Mucosa of descending colon (tissue), 3 donors: ENCODE measurements around the gene TCERG1L. TPM values are rescaled to one million over a fixed set of nuclear protein-coding genes. Genes with fewer than 3 reads are reported as not detected.

Experiments used
- ATAC-seq: fragments of 200-7000 bp; cut with Tn5 transposase; one replicate; pipeline ENCODE4 v1.9.1; 2020; ENCODE audit warnings: mild to moderate bottlenecking, moderate library complexity
- DNase-seq, 3 donors: peaks; one replicate each; pipeline ENCODE4 v3.0.0-alpha.2; 2020
- H3K36me3 ChIP-seq: fragments of 200-600 bp; one replicate; pipeline ENCODE4 v1.8.0; 2021; ENCODE audit warnings: low read depth, mild to moderate bottlenecking
- H3K4me1 ChIP-seq: fragments of 200-600 bp; one replicate; pipeline ENCODE4 v1.8.0; 2021; ENCODE audit warnings: low read depth, mild to moderate bottlenecking
- H3K4me3 ChIP-seq: fragments of 200-600 bp; one replicate; pipeline ENCODE4 v1.8.0; 2021; ENCODE audit warnings: mild to moderate bottlenecking
- H3K9me3 ChIP-seq: fragments of 200-600 bp; one replicate; pipeline ENCODE4 v1.8.0; 2021; ENCODE audit warnings: mild to moderate bottlenecking
- CTCF ChIP-seq: fragments of 200-600 bp; IDR thresholded peaks from one replicate; pipeline ENCODE4 v1.8.0; 2022; ENCODE audit warnings: antibody characterized with exemption, mild to moderate bottlenecking
- intact Hi-C, 2 donors: fragments of 100-400 bp; cut with DNase I in 1 of 2; cut with micrococcal nuclease in 1 of 2; formaldehyde crosslinking; loops; one replicate each; pipeline versions ENCODE4 v1.11.0 to v1.11.1; 2022; cut with DNase I, micrococcal nuclease
- total RNA-seq, 3 donors: library from RNA; stranded (reverse); fragmentation: NEBNext Ultra II Directional in 2 of 3; extraction: Animal tissue kit (Norgen Biotek cat#: 25700) in 2 of 3; gene quantifications; one replicate each; pipeline versions ENCODE4 v1.2.1 to v1.2.4, GENCODE V29; 2021 to 2023
- donor health status: DM: no; HTN: no; CAD: no; lungs with moderate emphysema.
- donor health status: DM: no; HTN: no; CAD: no.
- donor health status: DM: no; HTN: yes; CAD: no.

Gene TCERG1L
- total RNA-seq, 3 donors from 2014 or later, result not detected

GRCh38 chr10:131086511-131086910 is 225.0 kb downstream of the TCERG1L start:
- no peaks in the 10 kb centered on the region for H3K4me1 ChIP-seq
- no peak for ATAC-seq
- TF ChIP-seq CTCF, result no peak
- no peak overlapping the region for H3K4me3 ChIP-seq
- DNase-seq, result no peak
- no peaks in the 10 kb centered on the region for H3K9me3 ChIP-seq
- H3K36me3 ChIP-seq, result no peaks in the 10 kb centered on the region
- intact Hi-C loops, result no loop called here

- Histone ChIP-seq H3K4me1 (no peaks in the 10 kb centered on the region), H3K9me3 (peaks cover under 1% of the 10 kb centered on the region), H3K36me3 (no peaks in the 10 kb centered on the region), H3K4me3 (no peak overlapping the region)
- DNase-seq (no peak), ATAC-seq (no peak)
- no peak for TF ChIP-seq CTCF
- intact Hi-C loops, result no loop called here
Measured at GRCh38 chr10:131086094-131086493, 225.4 kb downstream of the TCERG1L start.

GRCh38 chr10:131085091-131085860 is 226.2 kb downstream of the TCERG1L start:
- Histone ChIP-seq H3K4me1 (no peaks in the 10 kb centered on the region), H3K36me3 (no peaks in the 10 kb centered on the region), H3K4me3 (no peak overlapping the region), H3K9me3 (peaks cover 3% of the 10 kb centered on the region)
- no peak for TF ChIP-seq CTCF
- no peak for DNase-seq
- no peak for ATAC-seq
- intact Hi-C loops, result no loop called here

- intact Hi-C loops, result no loop called here
- no peak for TF ChIP-seq CTCF
- DNase-seq (no peak), ATAC-seq (no peak)
- no peak overlapping the region for H3K4me3 ChIP-seq
- no peaks in the 10 kb centered on the region for H3K36me3 ChIP-seq
- H3K9me3 ChIP-seq, result peaks cover 3% of the 10 kb centered on the region
- H3K4me1 ChIP-seq, result no peaks in the 10 kb centered on the region
Measured at GRCh38 chr10:131084791-131085090, 226.8 kb downstream of the TCERG1L start.

- Histone ChIP-seq H3K4me3 (no peak overlapping the region), H3K4me1 (no peaks in the 10 kb centered on the region), H3K9me3 (peaks cover 3% of the 10 kb centered on the region), H3K36me3 (no peaks in the 10 kb centered on the region)
- TF ChIP-seq CTCF, result no peak
- intact Hi-C loops, result no loop called here
- DNase-seq, result no peak
- ATAC-seq, result no peak
Measured at GRCh38 chr10:131083915-131084790, 227.4 kb downstream of the TCERG1L start.
